Thyroid gland (tissue), 4 donors: Measurements from ENCODE around the gene DGKK.

Source experiments
- POLR2A ChIP-seq, 2 donors: fragments of 450-650 bp; IDR thresholded peaks; one replicate each; pipeline ENCODE4 v1.6.1; 2017; ENCODE audit warnings: antibody characterized with exemption in 2 of 2, mild to moderate bottlenecking in 2 of 2, moderate library complexity in 1 of 2
- TF ChIP-seq, protein P1 (sequence below), 6 experiments: fragments of 200-600 bp in 3 of 6; fragments of 450-650 bp in 3 of 6; sonication (generic) in 3 of 6; IDR thresholded peaks; one replicate each; pipeline ENCODE4 v1.5.1; 2016 to 2019; ENCODE audit warnings: antibody characterized with exemption in 6 of 6, mild to moderate bottlenecking in 2 of 6, inconsistent platforms in 1 of 6, moderate library complexity in 1 of 6

DNA sequence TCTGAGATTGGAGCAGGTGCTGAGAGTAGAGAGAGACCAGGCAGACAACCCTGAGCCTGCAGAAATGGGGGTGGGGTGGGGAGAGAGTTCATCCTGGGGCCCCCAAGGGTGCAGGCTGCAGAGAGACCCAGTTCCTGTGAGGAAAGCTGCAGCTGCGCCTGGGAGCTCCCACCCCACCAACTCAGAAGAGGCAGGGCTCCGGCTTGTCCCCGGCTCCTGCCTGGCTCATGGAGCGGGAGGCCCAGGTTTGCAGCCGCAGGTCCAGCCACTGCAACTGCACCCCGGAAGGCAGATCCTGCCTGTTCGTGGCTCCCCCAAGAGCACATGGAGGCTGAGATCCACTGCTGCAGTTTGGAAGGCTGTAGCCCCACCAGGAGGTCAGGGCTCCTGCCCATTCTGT lies 44.2 kb upstream of the DGKK start:
- TF ChIP-seq, protein P1, sequence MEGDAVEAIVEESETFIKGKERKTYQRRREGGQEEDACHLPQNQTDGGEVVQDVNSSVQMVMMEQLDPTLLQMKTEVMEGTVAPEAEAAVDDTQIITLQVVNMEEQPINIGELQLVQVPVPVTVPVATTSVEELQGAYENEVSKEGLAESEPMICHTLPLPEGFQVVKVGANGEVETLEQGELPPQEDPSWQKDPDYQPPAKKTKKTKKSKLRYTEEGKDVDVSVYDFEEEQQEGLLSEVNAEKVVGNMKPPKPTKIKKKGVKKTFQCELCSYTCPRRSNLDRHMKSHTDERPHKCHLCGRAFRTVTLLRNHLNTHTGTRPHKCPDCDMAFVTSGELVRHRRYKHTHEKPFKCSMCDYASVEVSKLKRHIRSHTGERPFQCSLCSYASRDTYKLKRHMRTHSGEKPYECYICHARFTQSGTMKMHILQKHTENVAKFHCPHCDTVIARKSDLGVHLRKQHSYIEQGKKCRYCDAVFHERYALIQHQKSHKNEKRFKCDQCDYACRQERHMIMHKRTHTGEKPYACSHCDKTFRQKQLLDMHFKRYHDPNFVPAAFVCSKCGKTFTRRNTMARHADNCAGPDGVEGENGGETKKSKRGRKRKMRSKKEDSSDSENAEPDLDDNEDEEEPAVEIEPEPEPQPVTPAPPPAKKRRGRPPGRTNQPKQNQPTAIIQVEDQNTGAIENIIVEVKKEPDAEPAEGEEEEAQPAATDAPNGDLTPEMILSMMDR (IDR thresholded peaks at IDR 0.05): no peak
- no peak for TF ChIP-seq POLR2A (IDR thresholded peaks at IDR 0.05)
